ENCODE measurements around the gene HS2ST1.

DNA sequence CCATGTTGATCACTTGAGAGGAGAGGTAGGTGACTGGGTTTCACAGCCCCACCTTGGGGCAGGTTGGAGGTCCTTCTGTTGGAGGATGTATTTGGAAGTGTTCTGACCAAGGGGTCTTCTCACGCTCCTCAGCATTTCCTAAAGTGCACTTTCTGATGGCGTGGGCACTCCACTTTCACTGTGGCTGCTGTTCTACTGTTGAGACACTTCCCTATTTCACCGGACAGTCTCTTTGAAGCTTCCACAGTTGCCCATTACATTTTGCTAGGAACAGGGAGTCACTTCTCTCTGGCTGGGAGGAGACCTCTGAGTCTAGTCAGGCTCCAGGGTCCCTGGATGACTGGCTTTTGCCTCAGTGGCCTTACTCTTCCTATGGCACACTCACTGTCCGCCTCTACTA is 234.2 kb downstream of the HS2ST1 start:
- TF ChIP-seq CTCF (IDR thresholded peaks at IDR 0.05) (no peak), POLR2A (IDR thresholded peaks at IDR 0.05) (no peak)

Data from uterus (tissue), 2 donors.